CD4-positive, alpha-beta T cell treated with Interleukin-15 for 4 hours (primary cell): ENCODE results near the gene ZFHX3.
"Not testable (repeated sequence)": the region's sequence is repeated elsewhere in the genome, so short reads cannot be mapped to it uniquely, and the experiment has no call there.

ENCODE experiments used
- DNase-seq: peaks from one replicate; pipeline ENCODE4 v3.0.0-alpha.2; 2020; ENCODE audit warnings: low spot score

Gene ZFHX3

GRCh38 chr16:73047536-73048291 lies at the start of gene ZFHX3:
Gene ZFHX3, minus strand, starts transcription at chr16:73048128. Its CDS starts 87,983 bp downstream, at chr16:72960145.
- DNase-seq: peak; percentile 13

- DNase-seq: no peak
Observed at GRCh38 chr16:73096510-73096909, 48.6 kb upstream of the ZFHX3 start.

GRCh38 chr16:73095885-73096421 lies 48.0 kb upstream of the ZFHX3 start:
- DNase-seq: no peak

- no peak for DNase-seq
Observed at GRCh38 chr16:73095142-73095820, 47.4 kb upstream of the ZFHX3 start.

GRCh38 chr16:73094371-73094770 lies 46.4 kb upstream of the ZFHX3 start:
- no peak for DNase-seq

- no peak for DNase-seq
Observed at GRCh38 chr16:73093146-73094144, 45.5 kb upstream of the ZFHX3 start.

- no peak for DNase-seq
Observed at GRCh38 chr16:73092236-73092781, 44.4 kb upstream of the ZFHX3 start.

- no peak for DNase-seq
Observed at GRCh38 chr16:73091174-73091573, 43.2 kb upstream of the ZFHX3 start.

GRCh38 chr16:73089420-73089819 lies 41.5 kb upstream of the ZFHX3 start:
- DNase-seq: no peak

- DNase-seq: no peak
Observed at GRCh38 chr16:73086108-73086507, 38.2 kb upstream of the ZFHX3 start.

GRCh38 chr16:73083271-73083670 lies 35.3 kb upstream of the ZFHX3 start:
- DNase-seq: no peak

GRCh38 chr16:73082634-73083051 lies 34.7 kb upstream of the ZFHX3 start:
- DNase-seq: not testable (repeated sequence)

- DNase-seq: no peak
Observed at GRCh38 chr16:73080931-73081330, 33.0 kb upstream of the ZFHX3 start.

GRCh38 chr16:73076324-73076810 lies 28.4 kb upstream of the ZFHX3 start:
- DNase-seq: no peak

GRCh38 chr16:73074382-73074781 lies 26.5 kb upstream of the ZFHX3 start:
- no peak for DNase-seq

GRCh38 chr16:73072051-73072450 lies 24.1 kb upstream of the ZFHX3 start:
- not testable (repeated sequence) for DNase-seq

GRCh38 chr16:73071131-73071940 lies 23.4 kb upstream of the ZFHX3 start:
- DNase-seq: no peak

- no peak for DNase-seq
Observed at GRCh38 chr16:73069581-73070262, 21.8 kb upstream of the ZFHX3 start.

GRCh38 chr16:73068541-73069401 lies 20.8 kb upstream of the ZFHX3 start:
- DNase-seq: no peak
